Spleen (tissue), 11 donors: ENCODE results near the gene CALB2. TPM values are rescaled to one million over a fixed set of nuclear protein-coding genes. Genes with fewer than 3 reads are reported as not detected.

Source experiments
- DNase-seq: peaks from one replicate; pipeline ENCODE4 v3.0.0-alpha.2; 2020
- H3K27ac ChIP-seq, 8 donors: fragments of 200-600 bp; sonication (generic) in 7 of 8; 1 replicate in 4 of 8; 2 replicates in 4 of 8; pipeline versions ENCODE4 v1.5.0 to v1.8.0; 2016 to 2021; ENCODE audit warnings: inconsistent platforms in 4 of 8, mild to moderate bottlenecking in 4 of 8, moderate library complexity in 1 of 8
- H3K27me3 ChIP-seq, 7 donors: fragments of 200-600 bp; sonication (generic) in 6 of 7; replicated peaks in 1 of 7; 1 replicate in 4 of 7; 2 replicates in 3 of 7; pipeline versions ENCODE4 v1.5.0 to v1.8.0; 2016 to 2021; ENCODE audit warnings: inconsistent platforms in 3 of 7, mild to moderate bottlenecking in 1 of 7
- H3K36me3 ChIP-seq, 6 donors: fragments of 200-600 bp; sonication (generic) in 5 of 6; 1 replicate in 4 of 6; 2 replicates in 2 of 6; pipeline versions ENCODE4 v1.5.0 to v1.8.0; 2016 to 2021; ENCODE audit warnings: inconsistent platforms in 2 of 6
- H3K4me1 ChIP-seq, 6 donors: fragments of 200-600 bp; sonication (generic) in 5 of 6; 1 replicate in 3 of 6; 2 replicates in 3 of 6; pipeline versions ENCODE4 v1.5.0 to v1.8.0; 2016 to 2021; ENCODE audit warnings: inconsistent platforms in 3 of 6
- H3K4me3 ChIP-seq, 8 donors: fragments of 200-600 bp; sonication (generic) in 7 of 8; 1 replicate in 4 of 8; 2 replicates in 4 of 8; pipeline versions ENCODE4 v1.5.0 to v1.8.0; 2016 to 2021; ENCODE audit warnings: inconsistent platforms in 4 of 8, mild to moderate bottlenecking in 4 of 8, moderate library complexity in 2 of 8
- H3K9me3 ChIP-seq, 8 donors: fragments of 200-600 bp; sonication (generic) in 7 of 8; 1 replicate in 4 of 8; 2 replicates in 4 of 8; pipeline versions ENCODE4 v1.5.0 to v1.8.0; 2016 to 2021; ENCODE audit warnings: inconsistent platforms in 4 of 8
- POLR2A ChIP-seq, 3 donors: fragments of 450-650 bp; IDR thresholded peaks; one replicate each; pipeline ENCODE4 v1.5.1; 2017; ENCODE audit warnings: antibody characterized with exemption in 3 of 3, mild to moderate bottlenecking in 1 of 3
- POLR2AphosphoS5 ChIP-seq, 3 donors: sonication (generic); formaldehyde crosslinking; IDR thresholded peaks; one replicate each; pipeline ENCODE4 v1.5.1; 2017; ENCODE audit warnings: antibody characterized with exemption in 3 of 3
- WGBS, 5 donors: extraction: QIAGEN DNeasy Blood & Tissue Kit in 3 of 5; methylation state at CpG; one replicate each; pipeline versions ENCODE4 v1.1.5 to v1.1.7; 2013 to 2018; 5-methylcytosine and 5-hydroxymethylcytosine counted together
- intact Hi-C: fragments of 100-400 bp; cut with DNase I; formaldehyde crosslinking; loops from one replicate; pipeline ENCODE4 v1.15.0; 2023; ENCODE audit warnings: low total_unique reads
- polyA plus RNA-seq, 3 donors: library from polyadenylated mRNA; stranded (reverse); fragments of 200-250 nt; gene quantifications; one replicate each; pipeline ENCODE4 v1.2.1, GENCODE V29; 2013
- total RNA-seq, 7 donors: library from RNA; depleted of rRNA in 3 of 7; stranded (reverse); fragments of >200 nt in 3 of 7; fragmentation: NEBNext Ultra II Directional in 4 of 7; extraction: Animal tissue kit (Norgen Biotek cat#: 25700) in 4 of 7; gene quantifications; one replicate each; pipeline versions ENCODE4 v1.1.0 to v1.2.1, GENCODE V29; 2016 to 2021
- TF ChIP-seq, protein P1 (sequence below), 11 experiments: fragments of 200-600 bp in 7 of 11; fragments of 450-650 bp in 4 of 11; sonication (generic) in 4 of 11; IDR thresholded peaks in 8 of 11; conservative IDR thresholded peaks in 3 of 11; 1 replicate in 7 of 11; 2 replicates in 4 of 11; pipeline versions ENCODE4 v1.4.0 to v1.8.0; 2016 to 2021; ENCODE audit warnings: antibody characterized with exemption in 11 of 11, inconsistent platforms in 4 of 11, mild to moderate bottlenecking in 1 of 11
- donor health status: healthy with polysubstance abuse.
- donor health status: DM: no; HTN: no; CAD: no; lungs with moderate emphysema.
- donor health status: DM: no; HTN: no; CAD: no.
- donor health status: Bipolar disorder and iron deficiency.
- donor health status: healthy.
- donor health status: DM: no; HTN: no; CAD: no.
- donor health status: DM: yes; HTN: yes; CAD: no.

CALB2 gene
- total and polyA plus RNA-seq, 10 donors = 0.04 to 0.12 (median 0.06) TPM; not detected in 7

GRCh38 chr16:71429581-71429980 is 71.1 kb downstream of the CALB2 start:
- WGBS, 5 donors = 75 to 81% (median 78%) methylated on average over 3 of the region's 3 CpGs
- DNase-seq = no peak

DNA sequence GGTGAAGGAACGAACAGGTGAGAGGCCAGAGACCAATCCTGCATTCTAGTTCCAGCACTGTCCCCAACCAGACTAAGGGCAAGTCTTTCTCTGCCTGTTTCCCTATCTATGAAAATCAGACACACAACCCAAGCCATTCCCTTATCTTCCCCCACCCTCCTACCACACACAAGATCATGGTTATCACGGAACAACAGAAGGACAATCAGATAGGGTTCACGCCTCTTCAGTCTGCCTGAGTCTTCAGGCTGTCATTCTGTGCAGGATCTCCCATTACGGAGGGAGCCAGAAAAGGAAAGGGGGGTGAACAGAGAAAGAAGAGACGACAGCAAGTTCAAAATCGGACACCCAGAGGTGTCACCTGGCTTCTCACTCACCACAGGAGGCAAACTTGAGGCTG is 72.2 kb downstream of the CALB2 start:
- no peak for DNase-seq
- Histone ChIP-seq H3K27ac (no peak overlapping the region), H3K4me1 (peaks cover 0 to 12% (median 0%) of the 10 kb centered on the region in 6 donors), H3K27me3 (peaks cover 3 to 54% (median 8%) of the 10 kb centered on the region in 7 donors), H3K4me3 (no peak overlapping the region), H3K9me3 (peaks cover 0 to 11% (median 0%) of the 10 kb centered on the region in 8 donors), H3K36me3 (no peaks in the 10 kb centered on the region)
- intact Hi-C loops = no loop called here
- TF ChIP-seq POLR2A (IDR thresholded peaks at IDR 0.05) (no peak), POLR2AphosphoS5 (IDR thresholded peaks at IDR 0.05) (no peak)
- TF ChIP-seq, protein P1, sequence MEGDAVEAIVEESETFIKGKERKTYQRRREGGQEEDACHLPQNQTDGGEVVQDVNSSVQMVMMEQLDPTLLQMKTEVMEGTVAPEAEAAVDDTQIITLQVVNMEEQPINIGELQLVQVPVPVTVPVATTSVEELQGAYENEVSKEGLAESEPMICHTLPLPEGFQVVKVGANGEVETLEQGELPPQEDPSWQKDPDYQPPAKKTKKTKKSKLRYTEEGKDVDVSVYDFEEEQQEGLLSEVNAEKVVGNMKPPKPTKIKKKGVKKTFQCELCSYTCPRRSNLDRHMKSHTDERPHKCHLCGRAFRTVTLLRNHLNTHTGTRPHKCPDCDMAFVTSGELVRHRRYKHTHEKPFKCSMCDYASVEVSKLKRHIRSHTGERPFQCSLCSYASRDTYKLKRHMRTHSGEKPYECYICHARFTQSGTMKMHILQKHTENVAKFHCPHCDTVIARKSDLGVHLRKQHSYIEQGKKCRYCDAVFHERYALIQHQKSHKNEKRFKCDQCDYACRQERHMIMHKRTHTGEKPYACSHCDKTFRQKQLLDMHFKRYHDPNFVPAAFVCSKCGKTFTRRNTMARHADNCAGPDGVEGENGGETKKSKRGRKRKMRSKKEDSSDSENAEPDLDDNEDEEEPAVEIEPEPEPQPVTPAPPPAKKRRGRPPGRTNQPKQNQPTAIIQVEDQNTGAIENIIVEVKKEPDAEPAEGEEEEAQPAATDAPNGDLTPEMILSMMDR (IDR thresholded peaks at IDR 0.05 in 8 of 11, conservative IDR thresholded peaks at IDR 0.05 in 3 of 11) = no peak
- 66 to 85% (median 73%) methylated on average over 6 of the region's 6 CpGs for WGBS, 5 donors

More at GRCh38 chr16:71429581-71429980, 71.1 kb downstream of the CALB2 start:
- Histone ChIP-seq H3K27ac (no peak overlapping the region), H3K27me3 (peaks cover 3 to 66% (median 14%) of the 10 kb centered on the region in 7 donors), H3K4me3 (no peak overlapping the region), H3K36me3 (no peaks in the 10 kb centered on the region), H3K4me1 (peaks cover 0 to 15% (median 0%) of the 10 kb centered on the region in 6 donors), H3K9me3 (peaks cover 0 to 11% (median 0%) of the 10 kb centered on the region in 8 donors)
- intact Hi-C loops = no loop called here
- no peak for TF ChIP-seq POLR2AphosphoS5 (IDR thresholded peaks at IDR 0.05)
- TF ChIP-seq, protein P1 (IDR thresholded peaks at IDR 0.05 in 8 of 11, conservative IDR thresholded peaks at IDR 0.05 in 3 of 11) = no peak
- no peak for TF ChIP-seq POLR2A (IDR thresholded peaks at IDR 0.05)

GRCh38 chr16:71431176-71431575 is 72.7 kb downstream of the CALB2 start:
- WGBS, 5 donors = 81 to 90% (median 86%) methylated on average over 13 to 14 of the region's 14 CpGs
- H3K27ac ChIP-seq = no peak overlapping the region
- peaks cover 0 to 11% (median 0%) of the 10 kb centered on the region in 8 donors for H3K9me3 ChIP-seq
- no peak for TF ChIP-seq POLR2A (IDR thresholded peaks at IDR 0.05)
- TF ChIP-seq, protein P1 (IDR thresholded peaks at IDR 0.05 in 8 of 11, conservative IDR thresholded peaks at IDR 0.05 in 3 of 11) = no peak
- no peak for TF ChIP-seq POLR2AphosphoS5 (IDR thresholded peaks at IDR 0.05)
- peaks cover 2 to 52% (median 5%) of the 10 kb centered on the region in 7 donors for H3K27me3 ChIP-seq
- no peaks in the 10 kb centered on the region for H3K36me3 ChIP-seq
- no peak overlapping the region for H3K4me3 ChIP-seq
- peaks cover 0 to 7% (median 0%) of the 10 kb centered on the region in 6 donors for H3K4me1 ChIP-seq
- intact Hi-C loops = no loop called here
- DNase-seq = peak; percentile 42

- Histone ChIP-seq H3K36me3 (no peaks in the 10 kb centered on the region), H3K4me1 (no peaks in the 10 kb centered on the region), H3K27me3 (peaks cover 0 to 51% (median 0%) of the 10 kb centered on the region in 7 donors), H3K27ac (no peak overlapping the region), H3K9me3 (peaks cover 0 to 11% (median 0%) of the 10 kb centered on the region in 8 donors), H3K4me3 (no peak overlapping the region)
- DNase-seq = peak; percentile 52
- intact Hi-C loops = no loop called here
- no peak for TF ChIP-seq POLR2A (IDR thresholded peaks at IDR 0.05)
- no peak for TF ChIP-seq POLR2AphosphoS5 (IDR thresholded peaks at IDR 0.05)
- TF ChIP-seq, protein P1 (IDR thresholded peaks at IDR 0.05 in 8 of 11, conservative IDR thresholded peaks at IDR 0.05 in 3 of 11) = no peak
- 78 to 93% (median 90%) methylated on average over 7 to 9 of the region's 9 CpGs; no CpG with 5 or more reads in 1 of the 5 donors for WGBS, 5 donors
Observed at GRCh38 chr16:71431991-71432390, 73.5 kb downstream of the CALB2 start.
